ENCODE results near the gene CD84. TPM values are rescaled to one million over a fixed set of nuclear protein-coding genes. Genes with fewer than 3 reads are reported as not detected.
"Not testable (repeated sequence)": the region's sequence is repeated elsewhere in the genome, so short reads cannot be mapped to it uniquely, and the experiment has no call there.

CD84 gene, protein sequence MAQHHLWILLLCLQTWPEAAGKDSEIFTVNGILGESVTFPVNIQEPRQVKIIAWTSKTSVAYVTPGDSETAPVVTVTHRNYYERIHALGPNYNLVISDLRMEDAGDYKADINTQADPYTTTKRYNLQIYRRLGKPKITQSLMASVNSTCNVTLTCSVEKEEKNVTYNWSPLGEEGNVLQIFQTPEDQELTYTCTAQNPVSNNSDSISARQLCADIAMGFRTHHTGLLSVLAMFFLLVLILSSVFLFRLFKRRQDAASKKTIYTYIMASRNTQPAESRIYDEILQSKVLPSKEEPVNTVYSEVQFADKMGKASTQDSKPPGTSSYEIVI
- 10 to 100 TPM in 1 of 2 donors, 1 to 10 TPM in 1; 3.8 to 13.4 TPM for total RNA-seq

DNA sequence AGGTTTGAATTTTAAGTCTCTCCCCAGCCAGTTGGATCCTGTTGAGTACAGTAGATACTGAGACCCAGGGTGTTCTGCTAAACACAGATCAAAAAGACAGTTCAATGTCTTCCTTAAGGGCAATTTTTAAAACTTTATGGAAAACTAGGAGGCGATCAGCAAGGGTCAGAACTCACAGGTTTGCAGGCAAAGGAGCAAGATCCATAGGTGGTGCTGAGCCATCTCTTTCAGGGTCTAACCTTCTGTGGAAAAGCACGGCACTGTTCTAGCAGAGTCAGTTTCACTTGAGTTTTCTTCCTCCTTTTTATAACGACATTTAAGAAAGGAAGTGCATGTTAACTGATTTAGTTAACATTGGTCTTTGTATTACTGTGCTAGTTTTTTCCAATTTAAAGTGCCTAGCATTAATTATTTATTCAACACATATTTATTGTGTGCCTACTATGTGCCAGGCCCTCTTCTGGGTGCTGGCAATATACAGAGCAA, at the start of gene CD84:
Gene CD84 (minus strand): TSS at position 281 of the 486 bp plus-strand sequence. CDS start 59 bp downstream, at position 222.
- ATAC-seq: peak; percentile 53 to 57
- H3K4me3 Mint-ChIP-seq: peak within 1 kb of the TSS; percentile 76

GRCh38 chr1:160628799-160629263, 49.5 kb upstream of the CD84 start:
- H3K27me3 Mint-ChIP-seq: peaks cover 0 to 5% of the 10 kb centered on the region in 2 donors

More for the DNA sequence above, at the start of gene CD84:
- H3K9me3 Mint-ChIP-seq: peaks cover 7% of the 10 kb centered on the region
- DNase-seq (ENCODE audit: low spot score): no peak
- H3K27me3 Mint-ChIP-seq: no peaks in the 10 kb centered on the region
- peaks cover 11% of the 10 kb centered on the region for H3K36me3 Mint-ChIP-seq
- H3K27ac Mint-ChIP-seq: peak within 1 kb of the TSS; percentile 74 to 77
- peaks cover 32 to 72% of the 10 kb centered on the region in 2 donors for H3K4me1 Mint-ChIP-seq (ENCODE audit: low read depth in 2 of 2)

DNA sequence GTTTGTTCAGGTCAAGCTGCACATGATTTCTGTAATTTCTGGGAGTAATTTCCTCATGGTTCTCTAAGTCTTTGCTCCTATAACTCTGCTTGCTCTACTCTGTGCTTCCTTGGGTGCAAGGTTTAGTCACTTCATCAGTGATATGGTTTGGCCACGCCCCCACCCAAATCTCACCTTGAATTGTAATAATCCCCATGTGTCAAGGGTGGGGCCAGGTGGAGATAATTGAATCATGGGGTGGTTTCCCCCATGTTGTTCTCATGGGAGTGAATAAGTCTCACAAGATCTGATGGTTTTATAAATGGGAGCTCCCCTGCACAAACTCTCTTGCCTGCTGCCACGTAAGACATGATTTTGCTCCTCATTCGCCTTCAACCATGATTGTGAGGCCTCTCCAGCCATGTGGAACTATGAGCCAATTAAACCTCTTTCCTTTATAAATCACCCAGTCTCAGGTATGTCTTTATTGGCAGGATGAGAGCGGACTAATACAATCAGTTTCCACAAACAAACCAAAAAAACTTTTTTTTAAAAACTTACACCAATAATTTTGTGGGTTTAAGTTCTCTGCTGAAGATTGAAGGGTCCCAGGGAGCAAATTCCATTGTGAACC, 48.5 kb upstream of the CD84 start:
- H3K27me3 Mint-ChIP-seq; ATAC-seq; H3K9me3 Mint-ChIP-seq; DNase-seq (ENCODE audit: low spot score): not testable (repeated sequence)
- H3K4me1 Mint-ChIP-seq (ENCODE audit: low read depth in 2 of 2): peaks cover 75 to 86% of the 10 kb centered on the region in 2 donors
- peak overlapping the region; percentile 90 for H3K4me3 Mint-ChIP-seq
- peak overlapping the region; percentile 95 to 96 for H3K27ac Mint-ChIP-seq
- peaks cover 44% of the 10 kb centered on the region for H3K36me3 Mint-ChIP-seq

More at GRCh38 chr1:160628799-160629263, 49.5 kb upstream of the CD84 start:
- H3K9me3 Mint-ChIP-seq: peaks cover 3% of the 10 kb centered on the region
- peak overlapping the region; percentile 90 for H3K4me3 Mint-ChIP-seq
- ATAC-seq: no peak
- no peak for DNase-seq (ENCODE audit: low spot score)
- peaks cover 42% of the 10 kb centered on the region for H3K36me3 Mint-ChIP-seq
- peak overlapping the region; percentile 95 to 96 for H3K27ac Mint-ChIP-seq
- peaks cover 73 to 84% of the 10 kb centered on the region in 2 donors for H3K4me1 Mint-ChIP-seq (ENCODE audit: low read depth in 2 of 2)

DNA sequence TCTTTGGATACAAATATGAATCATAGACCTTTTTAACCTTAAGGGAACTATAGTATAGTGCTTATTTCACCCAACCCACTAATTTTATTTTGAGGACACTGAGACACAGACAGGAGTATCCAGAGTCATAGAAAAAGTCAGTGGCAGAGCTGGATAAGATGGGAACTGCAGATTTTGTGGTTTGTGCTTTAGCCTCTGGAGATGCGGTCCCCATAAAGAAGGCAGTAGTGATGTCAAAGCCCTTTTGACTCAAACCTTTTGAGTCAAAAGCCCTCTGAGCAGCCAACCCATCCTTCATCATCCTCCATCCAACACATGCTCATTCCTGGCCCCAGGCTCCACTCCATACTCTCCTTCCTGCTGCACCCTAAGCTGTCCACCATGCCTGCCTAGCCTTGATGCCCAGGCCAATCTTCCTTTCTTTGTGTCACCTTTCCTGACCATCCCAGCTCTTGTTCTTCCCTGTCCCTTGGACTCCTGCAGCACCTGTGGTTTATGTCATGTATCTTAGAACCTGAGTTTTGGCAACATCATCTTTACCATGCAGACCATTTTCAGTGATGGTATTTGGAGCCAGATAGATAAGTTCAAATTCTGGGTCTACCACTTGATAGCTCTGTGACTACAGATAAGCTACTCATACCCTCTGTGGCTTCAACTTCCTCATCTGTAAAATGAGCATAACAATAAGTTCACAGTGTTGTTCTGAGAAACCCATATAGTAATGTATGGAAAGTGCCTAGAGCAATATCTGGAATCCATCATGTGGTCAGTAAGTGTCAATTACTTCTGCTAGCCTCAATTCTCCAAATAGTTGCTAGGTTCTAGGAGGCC, 47.4 kb upstream of the CD84 start:
- Mint-ChIP-seq H3K27ac (peak overlapping the region; percentile 95 to 96), H3K36me3 (peaks cover 47% of the 10 kb centered on the region), H3K4me1 (ENCODE audit: low read depth in 2 of 2) (peaks cover 80 to 92% of the 10 kb centered on the region in 2 donors), H3K27me3 (peaks cover 0 to 5% of the 10 kb centered on the region in 2 donors), H3K4me3 (peak overlapping the region; percentile 90), H3K9me3 (peaks cover 3% of the 10 kb centered on the region)
- peak; percentile 82 to 85 for ATAC-seq
- no peak for DNase-seq (ENCODE audit: low spot score)

DNA sequence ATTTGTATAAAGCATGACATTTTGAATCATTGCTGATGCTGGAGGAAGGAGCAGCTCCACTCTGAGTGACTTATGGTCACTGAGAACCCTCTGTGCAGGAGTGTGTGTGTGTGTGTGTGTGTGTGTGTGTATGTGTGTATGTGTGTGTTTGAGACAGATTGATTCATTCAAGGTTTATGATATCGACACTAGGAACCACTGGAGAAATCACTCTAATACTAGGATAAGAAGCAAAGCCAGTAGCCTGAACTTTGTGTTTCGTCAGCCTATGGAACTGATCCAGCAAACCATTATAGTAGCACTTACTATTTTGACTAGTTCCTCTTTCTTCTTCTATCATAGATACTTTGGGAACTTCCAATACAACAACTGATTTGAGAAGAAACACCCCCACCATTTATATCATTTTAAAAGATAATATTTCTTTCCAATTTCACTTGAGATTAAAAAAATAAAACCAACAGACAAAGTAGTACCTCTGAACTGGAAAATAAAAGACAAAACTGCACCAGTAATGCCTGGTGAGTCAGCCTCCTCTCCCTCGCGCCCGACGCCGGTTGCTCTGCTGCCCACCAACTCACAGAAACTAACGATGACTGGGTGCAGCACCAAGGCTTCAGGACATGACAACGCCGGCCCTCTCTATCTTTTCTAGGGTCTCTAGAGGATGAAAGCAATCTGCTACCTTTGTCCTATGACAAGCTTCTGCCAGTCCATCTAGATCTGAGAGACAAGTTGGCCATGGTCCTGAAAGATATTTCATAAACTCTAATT, 46.6 kb upstream of the CD84 start:
- Mint-ChIP-seq H3K27me3 (peaks cover 0 to 4% of the 10 kb centered on the region in 2 donors), H3K4me3 (peak overlapping the region; percentile 90), H3K36me3 (peaks cover 44% of the 10 kb centered on the region), H3K9me3 (peaks cover 3% of the 10 kb centered on the region), H3K27ac (peak overlapping the region; percentile 95 to 96), H3K4me1 (ENCODE audit: low read depth in 2 of 2) (peaks cover 78 to 92% of the 10 kb centered on the region in 2 donors)
- ATAC-seq (peak in 1 of 2 donors; percentile 51), DNase-seq (ENCODE audit: low spot score) (no peak)

- no peak for DNase-seq (ENCODE audit: low spot score)
- peaks cover 3% of the 10 kb centered on the region for H3K9me3 Mint-ChIP-seq
- peak overlapping the region; percentile 90 for H3K4me3 Mint-ChIP-seq
- H3K4me1 Mint-ChIP-seq (ENCODE audit: low read depth in 2 of 2): peaks cover 73 to 90% of the 10 kb centered on the region in 2 donors
- peak overlapping the region; percentile 95 to 96 for H3K27ac Mint-ChIP-seq
- no peaks in the 10 kb centered on the region for H3K27me3 Mint-ChIP-seq
- peaks cover 40% of the 10 kb centered on the region for H3K36me3 Mint-ChIP-seq
- ATAC-seq: no peak
These were observed 46.0 kb upstream of the CD84 start for GRCh38 chr1:160625321-160625720.

DNA sequence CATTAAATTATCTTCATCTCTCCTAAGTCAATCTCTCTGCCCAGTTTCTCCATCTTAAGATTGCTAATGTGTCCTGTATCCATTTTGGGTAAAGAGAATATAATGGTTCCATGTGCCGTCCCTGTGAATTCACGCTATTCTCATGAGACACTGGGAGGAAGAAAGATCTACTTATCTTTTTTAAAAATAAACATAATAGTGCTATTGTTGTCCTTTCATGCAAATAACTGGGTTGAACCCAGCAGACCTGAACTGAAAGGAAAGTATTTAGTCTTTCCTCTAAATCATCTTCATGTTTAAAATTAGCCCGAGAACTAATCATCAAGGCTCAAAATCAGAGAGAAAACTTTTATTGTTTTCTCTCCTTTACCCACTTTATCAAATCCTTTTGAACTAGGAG, 45.2 kb upstream of the CD84 start:
- Mint-ChIP-seq H3K4me3 (peak overlapping the region; percentile 90), H3K36me3 (peaks cover 43% of the 10 kb centered on the region), H3K9me3 (peaks cover 3% of the 10 kb centered on the region), H3K27me3 (no peaks in the 10 kb centered on the region), H3K27ac (peak overlapping the region; percentile 95 to 96), H3K4me1 (ENCODE audit: low read depth in 2 of 2) (peaks cover 73 to 90% of the 10 kb centered on the region in 2 donors)
- DNase-seq (ENCODE audit: low spot score) (no peak), ATAC-seq (no peak)

- Mint-ChIP-seq H3K27me3 (no peaks in the 10 kb centered on the region), H3K4me3 (peak overlapping the region; percentile 90), H3K9me3 (peaks cover 8% of the 10 kb centered on the region), H3K27ac (peak overlapping the region; percentile 95 to 96), H3K4me1 (ENCODE audit: low read depth in 2 of 2) (peaks cover 76 to 94% of the 10 kb centered on the region in 2 donors), H3K36me3 (peaks cover 46% of the 10 kb centered on the region)
- ATAC-seq (peak; percentile 28 to 54), DNase-seq (ENCODE audit: low spot score) (no peak)
These were observed 44.6 kb upstream of the CD84 start for GRCh38 chr1:160623862-160624261.

- H3K27me3 Mint-ChIP-seq: no peaks in the 10 kb centered on the region
These were observed 43.9 kb upstream of the CD84 start for GRCh38 chr1:160623227-160623633.

DNA sequence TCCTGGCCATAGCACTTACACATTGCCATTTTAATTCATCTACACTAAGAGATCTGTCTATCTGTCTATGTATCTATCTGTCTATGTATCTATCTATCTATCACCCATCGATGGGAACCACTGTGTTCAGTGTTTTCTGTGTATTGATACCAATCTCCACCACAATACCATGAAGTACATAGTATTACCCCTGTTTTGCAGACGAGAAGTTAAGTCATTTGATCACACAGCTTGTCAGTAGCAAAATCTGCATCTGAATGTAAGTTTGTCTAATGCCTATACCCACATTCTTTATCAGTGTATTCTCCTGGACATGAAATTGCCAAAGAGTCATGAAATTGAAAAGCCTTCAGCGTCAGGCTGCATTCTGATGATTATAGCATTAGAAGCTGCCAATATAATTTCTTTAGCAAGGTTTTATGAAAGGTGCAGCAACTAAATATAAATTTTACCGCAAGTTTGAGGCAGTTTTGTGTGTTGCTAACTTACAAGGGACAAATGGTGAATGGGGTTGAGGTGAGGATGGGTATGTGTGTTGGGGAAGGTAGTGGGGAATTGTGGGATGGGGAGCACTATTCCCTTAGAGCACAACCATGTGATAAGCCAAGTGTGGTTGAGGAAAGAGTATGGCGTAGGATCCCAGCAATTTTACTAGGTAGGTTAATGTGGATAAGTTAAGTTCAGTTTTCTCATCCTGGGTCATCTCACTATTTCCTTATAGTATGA, 43.4 kb upstream of the CD84 start:
- Mint-ChIP-seq H3K4me1 (ENCODE audit: low read depth in 2 of 2) (peaks cover 71 to 90% of the 10 kb centered on the region in 2 donors), H3K27me3 (no peaks in the 10 kb centered on the region), H3K27ac (peak overlapping the region; percentile 95 to 96), H3K4me3 (peak overlapping the region; percentile 90), H3K9me3 (peaks cover 12% of the 10 kb centered on the region), H3K36me3 (peaks cover 44% of the 10 kb centered on the region)
- DNase-seq (ENCODE audit: low spot score) (no peak), ATAC-seq (no peak)

More at GRCh38 chr1:160623227-160623633, 43.9 kb upstream of the CD84 start:
- H3K36me3 Mint-ChIP-seq: peaks cover 44% of the 10 kb centered on the region
- H3K9me3 Mint-ChIP-seq: peaks cover 10% of the 10 kb centered on the region
- H3K4me3 Mint-ChIP-seq: peak overlapping the region; percentile 90
- DNase-seq (ENCODE audit: low spot score) (no peak), ATAC-seq (peak; percentile 66 to 74)
- H3K4me1 Mint-ChIP-seq (ENCODE audit: low read depth in 2 of 2): peaks cover 74 to 92% of the 10 kb centered on the region in 2 donors
- peak overlapping the region; percentile 95 to 96 for H3K27ac Mint-ChIP-seq

DNA sequence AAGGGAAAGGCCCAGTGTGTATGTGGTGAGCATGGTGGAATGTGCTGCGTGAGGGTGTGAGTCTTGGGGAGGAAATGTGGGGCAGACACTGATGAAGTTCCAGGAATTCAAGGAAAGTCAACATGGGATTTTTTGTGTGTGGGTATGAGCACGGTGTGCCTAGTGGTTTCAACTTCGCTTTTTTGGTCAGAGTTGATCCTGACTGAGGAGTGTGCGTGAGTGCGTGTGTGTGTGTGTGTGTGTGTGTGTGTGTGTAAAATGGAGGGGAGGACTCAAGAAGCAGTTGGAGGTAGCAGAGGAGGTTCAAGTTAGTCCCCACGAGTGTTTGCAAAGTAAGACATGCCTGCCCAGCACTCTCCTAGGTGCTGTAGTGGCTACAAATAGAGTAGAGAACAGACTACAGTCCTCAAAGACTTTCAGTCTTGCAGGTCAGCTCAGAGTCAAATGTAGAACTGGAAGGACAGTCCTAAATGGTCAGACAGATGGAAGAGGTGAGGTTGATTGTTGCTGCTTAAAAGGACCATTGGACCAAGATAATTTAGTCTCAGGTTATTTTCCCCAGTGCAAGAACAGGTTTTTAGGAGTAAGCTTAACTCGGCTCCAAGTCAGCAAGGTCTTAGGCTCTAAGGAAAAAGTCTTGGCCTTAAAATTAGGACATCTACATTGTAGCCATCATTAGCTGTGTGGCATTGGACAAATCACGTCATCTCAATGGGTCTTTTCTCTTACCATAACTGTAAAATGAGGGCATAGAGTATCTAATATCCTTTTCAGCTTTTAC, 42.5 kb upstream of the CD84 start:
- Mint-ChIP-seq H3K4me1 (ENCODE audit: low read depth in 2 of 2) (peaks cover 69 to 82% of the 10 kb centered on the region in 2 donors), H3K9me3 (peaks cover 10% of the 10 kb centered on the region), H3K27me3 (no peaks in the 10 kb centered on the region)

More for the DNA sequence above, 42.5 kb upstream of the CD84 start:
- H3K4me3 Mint-ChIP-seq: peak overlapping the region; percentile 90
- peaks cover 41% of the 10 kb centered on the region for H3K36me3 Mint-ChIP-seq
- H3K27ac Mint-ChIP-seq: peak overlapping the region; percentile 95 to 96
- DNase-seq (ENCODE audit: low spot score) (peak; percentile 76), ATAC-seq (peak; percentile 29 to 79)

Data from natural killer cell treated with Interleukin-12 subunit alpha and Interleukin-12 subunit beta and Interleukin-15 and Interleukin-18, amount 100 ng/mL, for 72 hours (primary cell).